K562 (cell line): ENCODE results near the gene TLCD5. TPM values are rescaled to one million over a fixed set of nuclear protein-coding genes. Genes with fewer than 3 reads are reported as not detected.
A peak's percentile ranks its signal among the peaks of the same experiment; 100 is the strongest.

Source experiments
- ATAC-seq: fragments of 200-7000 bp; cut with Tn5 transposase; 3 replicates; pipeline ENCODE4 v1.9.1; 2020; ENCODE audit warnings: moderate library complexity
- BruUV-seq: library from RNA; stranded (reverse); fragments of 400-500 nt; replicated peaks from 2 replicates; lab custom pipeline; 2021; lab: Mats Ljungman, UMichigan
- CTCF ChIA-PET: fragments of 300-600 bp; formaldehyde crosslinking; extraction: SDS; loops from one replicate; lab custom pipeline; 2021; ENCODE audit warnings: low intra/inter-chr PET ratio; lab: Yijun Ruan, JAX
- POLR2A ChIA-PET: fragments of 300-600, 350-650 bp; sonication (Branson Sonifier 250); formaldehyde crosslinking; extraction: SDS; loops from one replicate; lab custom pipeline; 2021; ENCODE audit warnings: antibody characterized with exemption, inconsistent platforms; lab: Yijun Ruan, JAX
- DNase-seq, 4 experiments: peaks; one replicate each; pipeline versions ENCODE4 v3.0.0 to v3.0.0-alpha.2; 2011 to 2018; ENCODE audit warnings: low spot score in 3 of 4, mixed read lengths in 3 of 4; ENCODE audit errors: extremely low read depth in 1 of 4
- FAIRE-seq: peaks from 2 replicates; lab custom pipeline; 2011; peaks lifted over from hg19 to GRCh38; lab: Jason Lieb, UNC
- H2AFZ ChIP-seq: 2 replicates; pipeline ENCODE4 v1.6.0; 2011; ENCODE audit warnings: low read depth, low read length, control low read depth, inconsistent platforms
- H3K27ac ChIP-seq: fragments of 200-600 bp; 3 replicates; pipeline ENCODE4 v1.8.0; 2011; ENCODE audit warnings: low read depth, mild to moderate bottlenecking, control low read depth, inconsistent platforms, low read length, moderate library complexity, mixed read lengths; ENCODE audit errors: extremely low read depth
- H3K27me3 ChIP-seq, 2 experiments: fragments of 300-600 bp in 1 of 2; 2 replicates in 1 of 2; 3 replicates in 1 of 2; pipeline versions ENCODE4 v1.6.0 to v1.8.0; 2011; ENCODE audit warnings: inconsistent platforms in 2 of 2, low read length in 2 of 2, mild to moderate bottlenecking in 1 of 2, mixed read lengths in 1 of 2, moderate library complexity in 1 of 2; ENCODE audit not compliant: control insufficient read depth in 2 of 2, insufficient read depth in 2 of 2
- H3K36me3 ChIP-seq: fragments of 300-600 bp; 3 replicates; pipeline ENCODE4 v1.8.0; 2011; ENCODE audit warnings: mild to moderate bottlenecking, low read length, inconsistent platforms; ENCODE audit not compliant: control insufficient read depth, insufficient read depth
- H3K4me1 ChIP-seq, 2 experiments: fragments of 200-600 bp in 1 of 2; replicated peaks in 1 of 2; 2 replicates in 1 of 2; 3 replicates in 1 of 2; pipeline versions ENCODE4 v1.5.1 to v1.8.0; 2011; ENCODE audit warnings: inconsistent platforms in 2 of 2, low read length in 2 of 2, mild to moderate bottlenecking in 1 of 2, mixed read lengths in 1 of 2, moderate library complexity in 1 of 2; ENCODE audit not compliant: control insufficient read depth in 2 of 2, insufficient read depth in 2 of 2
- H3K4me2 ChIP-seq: 2 replicates; pipeline ENCODE4 v1.6.1; 2011; ENCODE audit warnings: low read length, control low read depth, inconsistent platforms, mixed read lengths; ENCODE audit not compliant: insufficient read depth
- H3K4me3 ChIP-seq: fragments of 200-600 bp; sonication (generic), shearing (Covaris generic); 2 replicates; pipeline ENCODE4 v1.5.1; 2016; ENCODE audit warnings: control low read depth, inconsistent platforms
- H3K79me2 ChIP-seq: fragments of 200-600 bp; 3 replicates; pipeline ENCODE4 v1.8.0; 2011; ENCODE audit warnings: low read length, inconsistent platforms; ENCODE audit not compliant: control insufficient read depth, insufficient read depth
- H3K9ac ChIP-seq, 2 experiments: 2 replicates each; pipeline versions ENCODE4 v1.6.0 to v1.6.1; 2011; ENCODE audit warnings: low read depth in 2 of 2, low read length in 2 of 2, control low read depth in 1 of 2, inconsistent platforms in 1 of 2, mild to moderate bottlenecking in 1 of 2, mixed read lengths in 1 of 2; ENCODE audit not compliant: insufficient read depth in 1 of 2
- H3K9me1 ChIP-seq: one replicate; pipeline ENCODE4 v1.6.0; 2011; ENCODE audit warnings: inconsistent platforms, mild to moderate bottlenecking, low read length, moderate library complexity; ENCODE audit not compliant: control insufficient read depth, insufficient read depth
- H3K9me3 ChIP-seq: replicated peaks from 2 replicates; pipeline ENCODE4 v1.5.1; 2011; ENCODE audit warnings: low read depth, low read length, inconsistent platforms; ENCODE audit not compliant: control insufficient read depth, insufficient read depth
- H4K20me1 ChIP-seq: replicated peaks from 2 replicates; pipeline ENCODE4 v1.6.1; 2011; ENCODE audit warnings: low read length, inconsistent platforms, mixed read lengths; ENCODE audit not compliant: control insufficient read depth, insufficient read depth
- CBFA2T3 ChIP-seq: fragments of 450-650 bp; IDR thresholded peaks from 2 replicates; pipeline ENCODE4 v1.6.1; 2017
- MLLT1 ChIP-seq, 2 experiments: fragments of 450-650 bp; IDR thresholded peaks; 2 replicates each; pipeline ENCODE4 v1.6.1; 2016
- SMARCA4 ChIP-seq: fragments of 450-650 bp; IDR thresholded peaks from 2 replicates; pipeline ENCODE4 v1.6.1; 2016
- SRF ChIP-seq, 2 experiments: fragments of 250-450, 450-650 bp in 1 of 2; sonication (Bioruptor Pico) in 1 of 2; sonication (generic) in 1 of 2; formaldehyde crosslinking; IDR thresholded peaks; 2 replicates each; pipeline versions ENCODE4 v1.5.0 to v1.5.1; 2020 to 2022; ENCODE audit warnings: mild to moderate bottlenecking in 1 of 2, missing genetic modification reagents in 1 of 2
- ZBTB7A ChIP-seq: IDR thresholded peaks from 2 replicates; pipeline ENCODE4 v1.6.1; 2011; ENCODE audit warnings: low read depth, mild to moderate bottlenecking, low read length, moderate library complexity, borderline replicate concordance; ENCODE audit not compliant: control insufficient read depth
- WGBS: fragments of 100-300 bp; shearing (Covaris generic); methylation state at CpG from one replicate; pipeline ENCODE4 v1.1.6; 2016; ENCODE audit warnings: low coverage, mixed read lengths; ENCODE audit not compliant: insufficient coverage; ENCODE audit errors: missing lambda C conversion rate; 5-methylcytosine and 5-hydroxymethylcytosine counted together
- in situ Hi-C: fragments of 300-500 bp; cut with MboI; formaldehyde crosslinking; loops from 4 replicates; pipeline ENCODE4 v1.15.0; 2018; ENCODE audit warnings: inconsistent platforms, mixed read lengths
- intact Hi-C: fragments of 100-400 bp; cut with micrococcal nuclease; formaldehyde crosslinking; loops from 2 replicates; pipeline ENCODE4 v1.14.2; 2022
- polyA plus RNA-seq, 8 experiments: library from polyadenylated mRNA; depleted of rRNA in 4 of 8; stranded (reverse) in 5 of 8; unstranded in 3 of 8; fragments of >200 nt; fragmentation: Nextera tagmentation in 2 of 8; fragmentation: Illumina TruSeq in 1 of 8; extraction: Ambion mirVana in 2 of 8; extraction: Trizol in 1 of 8; gene quantifications; 2 replicates each; pipeline versions ENCODE4 v1.2.1 to v1.2.3, GENCODE V29; 2011 to 2014; ENCODE audit warnings: inconsistent platforms in 1 of 8, missing spikeins in 1 of 8
- total RNA-seq, 7 experiments: library from RNA; depleted of rRNA in 6 of 7; stranded (reverse); fragments of >200 nt in 6 of 7; fragmentation: Illumina TruSeq in 2 of 7; extraction: Trizol in 2 of 7; gene quantifications; 2 replicates each; pipeline versions ENCODE4 v1.2.1 to v1.2.3, GENCODE V29; 2011 to 2021; ENCODE audit warnings: low replicate concordance in 1 of 7
- TF ChIP-seq, protein P1 (sequence below): fragments of 450-650 bp; IDR thresholded peaks from 2 replicates; pipeline ENCODE4 v1.6.1; 2016; ENCODE audit warnings: borderline replicate concordance
- TF ChIP-seq, protein P2 (sequence below): sonication (generic); formaldehyde crosslinking; IDR thresholded peaks from 2 replicates; pipeline ENCODE4 v1.9.0; 2022; ENCODE audit warnings: mild to moderate bottlenecking, missing genetic modification reagents

Gene TLCD5
- total and polyA plus RNA-seq, 9 of the 15 experiments (the other 6 are each of a cell fraction or from before 2014, with no cell fraction given) = 0.94 to 5.1 (median 1.6) TPM

DNA sequence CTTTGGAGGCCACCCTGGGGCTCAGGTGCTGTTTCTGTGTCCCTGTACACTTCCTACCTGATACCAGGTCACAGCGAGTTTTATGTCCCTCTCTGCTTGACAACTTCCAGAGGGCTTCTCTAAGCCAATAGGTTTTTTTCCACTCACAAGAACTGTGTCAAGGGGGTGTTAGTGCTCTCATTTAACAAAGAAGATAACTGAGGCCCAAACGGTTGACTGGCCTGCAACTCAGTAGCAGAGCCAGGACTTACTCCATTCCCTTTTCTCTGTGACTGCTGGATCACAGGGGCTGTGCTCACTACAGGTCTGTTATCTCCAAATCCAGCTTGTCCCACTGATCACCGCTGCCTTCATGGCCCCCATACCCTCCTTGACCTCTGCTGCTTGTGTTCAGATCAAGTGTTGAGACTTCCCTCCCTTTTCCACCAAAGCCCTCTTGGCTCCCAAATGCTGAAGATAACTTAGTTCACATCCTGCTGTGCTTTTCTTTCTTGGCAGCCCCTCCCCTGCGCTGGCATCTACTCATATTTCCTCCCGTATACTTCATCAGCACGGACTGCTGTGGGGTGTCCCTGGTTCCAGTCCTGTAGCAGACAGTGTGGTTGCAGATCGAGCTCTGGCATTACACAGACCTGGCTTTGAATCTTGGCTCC lies 43.8 kb upstream of the TLCD5 start (continued):
- TF ChIP-seq MLLT1 (IDR thresholded peaks at IDR 0.05) = peak in 1 of 2 experiments; percentile 36; a peak in 1 of 4 replicates
- TF ChIP-seq ZBTB7A = peak; percentile 77; the same call in 1 of the 2 replicates
- 0 out of 4 replicates have a peak, but pooled peaks of 1 of the 2 experiments have one; percentile 24 for TF ChIP-seq SRF (CRISPR knock-in tag; IDR thresholded peaks at IDR 0.05)
- peak; percentile 74 for TF ChIP-seq SMARCA4
- peak; percentile 94 for TF ChIP-seq CBFA2T3

DNA sequence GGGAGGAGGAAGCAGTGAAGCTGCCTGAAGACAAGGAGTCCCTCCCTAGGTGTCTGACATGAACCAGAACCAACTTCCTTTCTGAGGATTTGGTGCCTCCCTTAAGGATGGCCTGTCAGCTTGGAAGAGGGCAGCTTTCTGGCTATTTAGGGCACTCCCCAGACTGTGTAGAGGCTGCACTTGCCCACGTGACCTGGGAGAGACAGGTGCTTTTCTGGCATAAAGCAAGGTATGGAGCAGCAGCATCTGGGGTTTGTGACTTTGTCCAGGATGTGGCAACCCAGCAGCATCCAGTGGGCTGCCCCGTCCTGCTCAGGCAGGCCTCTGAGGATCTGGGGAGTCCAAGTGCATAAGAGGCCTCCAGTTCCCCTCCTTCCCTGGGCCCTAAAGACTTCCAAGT lies 42.0 kb upstream of the TLCD5 start:
- FAIRE-seq (no peak), DNase-seq (no peak), ATAC-seq (no peak)
- CTCF ChIA-PET = no interaction called here
- Histone ChIP-seq H3K9me3 (no peaks in the 10 kb centered on the region), H3K4me2 (no peak overlapping the region), H4K20me1 (0 out of 2 replicates have a peak, but pooled peaks cover 4% of the 10 kb centered on the region), H3K36me3 (no peaks in the 10 kb centered on the region), H3K9me1 (no peaks in the 10 kb centered on the region), H2AFZ (no peak overlapping the region), H3K27ac (no peak overlapping the region), H3K4me3 (no peak overlapping the region), H3K79me2 (no peaks in the 10 kb centered on the region), H3K27me3 (no peaks in the 10 kb centered on the region), H3K9ac (no peak overlapping the region), H3K4me1 (peaks cover 10 to 17% of the 10 kb centered on the region in 2 experiments; a peak in 4 of 5 replicates)
- WGBS = 67% methylated on average over 2 of the region's 2 CpGs
- TF ChIP-seq, protein P1, sequence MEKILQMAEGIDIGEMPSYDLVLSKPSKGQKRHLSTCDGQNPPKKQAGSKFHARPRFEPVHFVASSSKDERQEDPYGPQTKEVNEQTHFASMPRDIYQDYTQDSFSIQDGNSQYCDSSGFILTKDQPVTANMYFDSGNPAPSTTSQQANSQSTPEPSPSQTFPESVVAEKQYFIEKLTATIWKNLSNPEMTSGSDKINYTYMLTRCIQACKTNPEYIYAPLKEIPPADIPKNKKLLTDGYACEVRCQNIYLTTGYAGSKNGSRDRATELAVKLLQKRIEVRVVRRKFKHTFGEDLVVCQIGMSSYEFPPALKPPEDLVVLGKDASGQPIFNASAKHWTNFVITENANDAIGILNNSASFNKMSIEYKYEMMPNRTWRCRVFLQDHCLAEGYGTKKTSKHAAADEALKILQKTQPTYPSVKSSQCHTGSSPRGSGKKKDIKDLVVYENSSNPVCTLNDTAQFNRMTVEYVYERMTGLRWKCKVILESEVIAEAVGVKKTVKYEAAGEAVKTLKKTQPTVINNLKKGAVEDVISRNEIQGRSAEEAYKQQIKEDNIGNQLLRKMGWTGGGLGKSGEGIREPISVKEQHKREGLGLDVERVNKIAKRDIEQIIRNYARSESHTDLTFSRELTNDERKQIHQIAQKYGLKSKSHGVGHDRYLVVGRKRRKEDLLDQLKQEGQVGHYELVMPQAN = no peak
- TF ChIP-seq, protein P2, sequence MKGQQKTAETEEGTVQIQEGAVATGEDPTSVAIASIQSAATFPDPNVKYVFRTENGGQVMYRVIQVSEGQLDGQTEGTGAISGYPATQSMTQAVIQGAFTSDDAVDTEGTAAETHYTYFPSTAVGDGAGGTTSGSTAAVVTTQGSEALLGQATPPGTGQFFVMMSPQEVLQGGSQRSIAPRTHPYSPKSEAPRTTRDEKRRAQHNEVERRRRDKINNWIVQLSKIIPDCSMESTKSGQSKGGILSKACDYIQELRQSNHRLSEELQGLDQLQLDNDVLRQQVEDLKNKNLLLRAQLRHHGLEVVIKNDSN (CRISPR knock-in tag) = peak; percentile 13; the same call in 1 of the 2 replicates
- BruUV-seq = no TSS peak
- in situ Hi-C loops (no loop called here), intact Hi-C loops (no loop called here)
- POLR2A ChIA-PET = interaction anchor here (0.8 kb wide), 1 partner anchor 17 kb away, joined by 3 read pairs; no protein-coding TSS in a partner anchor
